Stimulated activated CD8-positive, alpha-beta memory T cell treated with anti-CD3 and anti-CD28 coated beads, Interleukin-12 subunit alpha, Interleukin-12 subunit beta, amount 100 ng/mL, for 24 hours (primary cell): Measurements from ENCODE around the gene PNPLA2.

ENCODE experiments used
- DNase-seq: peaks from one replicate; pipeline ENCODE4 v3.0.0-alpha.2; 2020; ENCODE audit errors: extremely low read depth

The PNPLA2 gene

DNA sequence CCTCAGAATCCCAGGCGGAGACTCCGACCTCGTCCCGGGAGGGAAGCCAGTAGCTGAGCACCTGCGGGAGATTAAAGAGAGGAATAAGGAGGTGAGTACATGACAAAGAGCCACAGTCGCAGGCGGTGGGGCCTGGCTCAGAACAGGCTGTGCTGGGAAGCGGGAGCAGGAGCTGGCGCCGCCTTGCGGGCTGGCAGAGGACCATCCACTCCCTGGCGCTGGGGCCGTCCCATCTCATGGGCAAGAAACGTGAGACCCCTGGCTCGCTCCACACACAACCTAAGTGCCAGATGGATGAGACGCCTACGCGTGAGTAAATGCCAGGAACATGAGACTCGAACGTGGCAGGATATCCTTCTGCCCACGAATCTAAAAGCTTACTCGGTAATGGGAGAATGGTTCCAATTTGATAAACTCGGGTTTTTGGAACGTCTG lies 35.1 kb upstream of the PNPLA2 start:
- no peak for DNase-seq

DNA sequence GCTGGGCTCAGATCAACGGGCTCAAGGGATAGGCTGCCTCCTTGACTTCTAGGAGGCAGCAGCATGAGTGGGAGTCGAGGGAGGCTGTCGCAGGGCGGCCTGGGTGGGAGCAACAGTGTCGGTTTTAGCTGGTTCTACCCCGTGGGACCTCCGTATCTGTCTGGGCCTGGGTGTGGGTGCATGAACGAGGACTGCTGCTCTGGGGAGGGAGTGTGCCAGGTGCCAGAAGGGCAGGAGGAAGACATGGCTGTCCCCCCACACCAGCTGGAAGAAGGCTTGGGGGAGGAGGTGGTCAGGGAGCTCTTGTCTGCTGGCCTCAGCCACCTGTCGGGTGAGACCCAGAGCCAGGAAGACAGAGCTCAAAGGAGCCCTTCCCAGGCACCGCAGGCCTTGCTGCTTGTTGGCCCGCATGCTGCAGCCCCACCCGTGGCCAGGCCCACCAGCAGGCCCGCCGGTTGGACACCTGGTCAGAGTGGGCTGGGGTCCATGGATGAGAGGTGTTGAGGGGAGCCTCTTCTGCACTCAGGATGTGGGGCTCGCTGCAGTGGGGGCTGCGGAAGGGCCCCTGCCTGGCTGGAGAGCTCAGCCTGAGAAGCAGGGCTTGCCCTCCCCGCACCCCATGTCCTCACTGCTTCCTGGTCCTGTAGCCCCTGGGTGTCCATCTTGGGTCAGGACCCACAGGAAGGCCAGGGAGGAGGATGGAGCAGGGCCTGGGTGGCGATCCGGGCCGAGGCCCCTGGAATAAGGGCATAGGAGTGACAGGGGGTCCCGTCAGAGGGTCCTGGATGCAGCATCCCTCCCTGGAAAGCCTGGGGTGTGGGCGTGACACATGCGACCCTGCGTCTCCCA lies 32.3 kb upstream of the PNPLA2 start:
- no peak for DNase-seq

DNA sequence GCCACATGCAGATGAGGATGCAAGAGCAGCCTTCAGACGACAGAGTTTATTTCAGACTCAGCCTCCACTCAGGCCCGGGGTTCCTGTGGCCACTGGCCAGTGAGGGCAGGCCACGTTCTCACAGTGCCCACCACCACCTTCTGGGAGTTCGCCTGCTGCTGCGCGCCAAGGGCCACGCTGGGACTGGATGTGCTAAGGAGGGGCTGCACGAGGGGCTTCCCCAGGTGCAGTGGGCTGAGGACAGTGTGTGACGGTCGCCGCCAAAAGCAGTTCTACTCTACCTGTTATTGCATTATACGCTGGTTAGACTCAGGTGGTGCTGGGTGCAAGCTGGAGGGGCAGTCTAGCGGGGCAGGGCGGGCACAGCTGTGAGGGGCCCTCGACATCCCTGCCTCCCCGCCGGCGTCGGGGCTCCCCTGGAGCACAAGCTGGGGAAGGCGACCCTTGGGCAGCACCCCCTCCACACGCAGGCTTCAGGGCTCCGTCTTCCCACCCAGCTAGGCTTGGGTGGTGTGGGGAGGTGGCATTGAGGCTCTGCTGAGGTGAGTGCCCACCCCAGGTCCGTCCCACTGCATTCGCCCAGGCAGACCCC lies 31.5 kb upstream of the PNPLA2 start:
- no peak for DNase-seq

DNA sequence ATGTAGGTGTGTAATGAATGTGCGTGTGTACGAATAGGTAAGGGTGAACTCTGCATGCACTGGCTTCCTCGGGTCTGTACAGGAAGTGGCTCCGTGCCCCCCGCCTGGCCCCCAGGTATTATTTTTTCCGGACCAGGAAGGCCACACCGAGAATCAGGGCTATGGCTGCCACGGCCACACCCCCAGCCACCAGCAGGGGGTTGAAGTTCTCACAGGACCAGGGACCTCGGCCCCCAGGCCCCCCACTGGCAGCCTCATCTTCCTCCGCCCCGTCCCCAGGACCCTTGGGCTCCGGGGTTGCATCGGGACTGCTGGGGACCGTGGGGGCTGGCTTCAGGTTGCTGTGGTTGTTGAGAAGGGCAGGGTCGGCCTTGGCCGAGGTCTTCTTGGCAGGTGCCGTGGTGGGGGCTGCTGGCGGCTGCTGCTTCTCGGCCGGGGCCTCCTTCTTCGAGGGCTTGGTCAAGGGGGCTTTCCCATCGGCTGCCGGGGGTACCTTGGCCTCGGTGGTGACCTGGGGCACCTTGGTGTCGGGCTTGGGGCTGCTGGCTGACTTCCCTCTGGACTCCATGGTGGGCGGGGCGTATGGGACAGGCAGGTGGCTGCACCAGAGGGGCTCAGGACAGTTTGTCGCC lies 30.6 kb upstream of the PNPLA2 start:
- DNase-seq = no peak

DNA sequence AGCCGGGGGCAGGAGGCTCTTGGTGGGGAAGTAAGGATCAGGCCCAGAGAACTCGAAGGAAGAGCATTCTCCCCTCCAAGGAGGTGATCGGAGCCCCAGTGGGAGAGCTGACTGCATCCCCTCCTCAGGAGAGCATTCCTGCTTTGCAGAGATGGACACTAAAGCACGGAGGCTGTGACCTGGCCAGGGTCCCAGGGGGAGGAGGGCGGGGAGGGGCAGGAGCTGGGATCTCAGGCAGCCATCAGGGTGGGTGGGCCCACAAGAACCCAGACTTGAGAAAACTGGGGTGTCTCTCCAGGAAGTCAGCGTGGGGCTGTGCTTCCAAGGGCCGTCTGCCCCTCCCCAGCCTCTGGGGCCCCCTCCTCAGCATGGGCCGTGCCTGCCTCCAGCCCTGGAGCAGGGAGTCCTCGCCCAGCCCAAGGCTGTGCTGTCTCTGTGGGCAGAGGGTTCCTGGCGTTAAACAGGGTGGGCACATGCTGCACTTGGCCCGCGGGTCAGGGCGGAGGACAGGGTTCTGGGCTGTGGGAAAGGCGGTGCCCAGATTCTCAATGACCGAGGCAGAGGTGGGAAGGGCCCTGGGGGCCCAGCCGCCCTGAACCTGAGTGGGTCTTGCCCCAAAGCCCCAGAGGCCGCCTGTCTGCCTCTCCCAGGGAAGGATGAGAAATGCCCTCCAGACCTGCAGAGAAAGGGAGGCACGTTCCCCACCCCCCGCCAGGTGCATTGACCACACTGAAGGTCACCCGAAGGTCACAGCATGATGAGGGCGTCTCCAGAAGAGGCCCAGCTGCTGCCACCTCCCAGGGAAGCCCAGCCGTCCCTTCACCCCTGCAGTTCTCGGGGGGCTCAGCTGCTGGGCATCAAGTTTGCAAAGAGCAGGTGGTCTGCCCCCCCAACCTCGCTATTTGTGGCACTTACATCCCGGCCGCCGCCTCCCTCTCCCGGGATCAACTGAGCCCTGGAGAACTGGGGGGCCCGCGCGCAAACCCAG lies 29.5 kb upstream of the PNPLA2 start:
- no peak for DNase-seq

DNA sequence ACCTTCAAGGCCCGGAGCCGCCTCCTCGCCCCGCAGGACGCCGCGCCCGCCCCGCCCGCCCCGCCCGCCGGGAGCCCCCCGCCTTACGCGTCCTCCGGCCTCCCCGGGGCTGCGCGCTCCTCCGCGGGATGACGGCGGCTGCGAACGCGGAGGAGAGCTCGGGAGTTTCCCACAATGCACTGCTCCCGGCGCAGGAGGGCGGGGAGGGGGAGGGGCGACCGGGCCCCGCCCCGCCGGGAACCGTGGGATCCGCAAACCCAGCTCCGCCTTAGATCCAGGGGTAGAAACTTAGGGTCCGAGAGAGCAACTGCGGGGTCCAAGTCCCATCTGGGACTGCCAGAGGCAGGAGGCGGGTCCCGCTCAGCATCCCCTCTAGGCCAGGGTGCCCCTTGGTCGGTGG lies 28.8 kb upstream of the PNPLA2 start, which contains the start of gene CEND1:
Gene CEND1 (minus strand): TSS at position 148 of the 400 bp plus-strand sequence. CDS start 1,514 bp downstream, outside the sequence.
- DNase-seq = no peak

DNA sequence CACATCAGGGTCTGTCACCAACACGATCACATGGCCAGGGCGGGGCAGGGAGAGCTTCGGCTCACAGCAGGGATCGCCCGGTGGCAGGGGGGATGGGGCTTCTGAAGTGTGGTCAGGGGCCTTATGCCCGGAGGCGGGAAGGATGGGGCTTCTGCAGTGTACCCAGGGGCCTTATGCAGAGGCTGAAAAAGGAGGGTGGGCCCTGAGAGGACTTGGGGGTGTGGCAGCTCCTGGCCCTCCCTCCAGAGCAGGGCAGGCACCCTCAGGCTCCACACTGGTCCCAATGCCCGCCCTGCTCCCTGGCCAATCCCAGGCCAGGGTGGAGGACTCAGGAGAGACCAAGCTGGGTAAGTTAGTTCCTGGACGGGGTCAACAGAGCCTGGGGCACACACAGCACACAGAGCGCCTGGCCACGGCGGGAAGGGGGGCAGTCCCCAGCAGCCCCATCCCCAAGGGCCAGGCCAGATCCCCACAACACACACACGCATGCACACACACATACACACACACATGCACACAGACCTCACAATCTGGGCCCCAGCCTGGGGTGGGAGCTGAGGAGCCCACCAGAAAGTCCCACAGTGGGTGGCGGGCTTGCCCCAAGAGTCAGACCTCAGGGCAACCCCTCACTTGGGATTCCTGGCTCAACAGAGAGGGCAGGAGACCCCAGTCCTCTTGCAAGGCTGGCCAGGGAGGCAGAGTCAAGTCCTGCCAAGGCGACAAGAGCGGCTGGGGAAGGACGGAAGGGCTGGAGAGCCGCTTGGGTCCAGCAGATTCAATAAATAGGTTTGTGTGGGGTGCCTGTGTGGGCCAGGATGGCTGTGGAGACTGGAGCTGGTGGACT lies 27.8 kb upstream of the PNPLA2 start:
- DNase-seq = no peak

DNA sequence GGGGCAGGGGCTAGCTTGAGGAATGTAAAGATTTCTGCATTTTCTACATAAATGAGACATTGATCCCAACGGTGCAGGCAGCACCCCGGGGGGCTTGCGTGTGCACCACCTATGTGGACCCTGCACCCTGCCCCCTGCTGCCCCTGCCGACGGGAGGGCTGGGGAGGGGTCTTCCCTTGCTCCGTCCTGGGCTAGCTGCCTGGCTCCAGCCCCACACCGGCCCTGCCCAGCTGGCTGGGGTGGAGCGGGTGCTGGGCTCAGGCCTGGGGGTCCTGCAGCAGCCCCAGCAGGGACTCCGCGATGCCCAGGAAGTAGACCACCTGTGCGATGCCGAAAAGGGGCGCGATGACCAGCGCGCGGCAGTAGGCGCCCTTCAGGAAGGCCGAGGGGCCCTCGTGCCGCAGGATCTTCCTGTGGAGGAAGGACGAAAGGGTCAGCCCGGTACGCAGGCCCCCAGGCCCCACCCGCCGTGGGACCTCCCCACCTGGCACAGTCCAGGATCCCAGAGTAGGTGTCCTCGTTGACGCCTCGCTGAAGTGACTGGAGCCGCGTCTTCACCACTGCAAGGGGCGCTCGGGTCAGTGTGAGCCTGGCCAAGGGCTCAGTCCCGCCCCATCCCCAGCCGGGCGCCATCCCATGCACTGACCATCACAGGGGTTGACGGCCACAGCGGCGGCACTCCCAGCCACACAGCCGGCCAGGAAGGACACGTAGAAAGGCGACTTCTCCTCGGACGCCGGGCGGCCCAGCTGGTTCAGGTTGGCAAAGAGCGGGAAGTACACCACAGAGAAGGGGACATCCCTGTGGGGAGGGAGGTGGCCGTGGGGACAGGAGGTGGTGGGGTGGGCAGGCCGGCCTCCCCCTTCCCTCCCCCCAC lies 26.8 kb upstream of the PNPLA2 start:
- no peak for DNase-seq

DNA sequence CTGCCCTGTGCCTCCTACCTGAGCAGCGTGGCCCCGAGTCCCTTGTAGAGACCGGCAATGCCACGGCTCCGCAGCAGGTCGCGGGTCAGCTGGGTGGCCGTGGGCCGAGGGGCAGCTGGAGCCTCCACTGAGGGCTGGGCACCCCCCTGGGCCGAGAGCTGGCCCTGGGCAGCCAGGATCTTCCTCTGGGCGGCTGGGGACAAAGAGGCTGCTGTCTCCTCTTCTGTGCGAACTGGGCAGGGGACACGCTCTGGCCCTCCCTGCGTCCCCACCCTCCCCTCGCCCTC lies 26.2 kb upstream of the PNPLA2 start:
- DNase-seq = no peak

DNA sequence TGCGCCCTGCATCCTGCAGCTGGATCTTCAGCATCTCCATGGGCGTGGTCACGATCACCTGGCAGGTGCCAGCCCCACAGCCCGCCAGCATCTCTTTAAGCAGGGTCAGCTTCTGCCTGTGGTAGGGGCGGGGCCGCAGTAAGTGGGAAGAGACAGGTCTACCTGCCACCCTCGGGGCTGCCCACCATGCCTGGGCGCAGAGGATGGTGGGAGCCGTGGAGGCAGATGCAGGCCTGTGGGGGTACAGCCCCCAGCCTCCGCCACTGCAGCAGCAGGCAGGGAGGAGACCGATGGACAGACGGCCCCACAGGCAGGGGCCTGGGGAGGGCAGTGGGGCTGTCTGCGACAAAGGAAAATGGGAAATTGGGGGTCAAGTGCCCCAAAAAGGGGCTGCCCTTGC lies 25.8 kb upstream of the PNPLA2 start:
- no peak for DNase-seq

DNA sequence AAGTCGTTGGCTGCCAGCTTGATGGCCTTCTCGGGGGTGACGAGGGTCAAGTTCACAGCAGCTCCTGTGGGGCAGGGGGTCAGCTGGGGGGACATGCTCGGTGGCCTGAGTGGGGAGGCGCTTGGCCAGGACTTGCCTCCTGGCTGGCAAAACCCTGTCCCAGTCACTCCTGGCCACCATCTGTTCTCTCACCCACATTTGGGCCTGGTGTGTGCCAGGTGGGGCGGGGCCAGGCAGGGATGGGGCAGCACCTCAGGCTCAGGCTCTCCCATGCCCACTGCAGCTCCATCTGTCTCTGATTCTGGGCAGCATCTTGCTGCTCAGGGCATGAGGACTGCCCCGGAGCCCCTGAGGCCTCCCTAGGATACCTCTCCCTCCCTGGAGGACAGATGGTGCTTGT lies 25.2 kb upstream of the PNPLA2 start:
- DNase-seq = no peak

DNA sequence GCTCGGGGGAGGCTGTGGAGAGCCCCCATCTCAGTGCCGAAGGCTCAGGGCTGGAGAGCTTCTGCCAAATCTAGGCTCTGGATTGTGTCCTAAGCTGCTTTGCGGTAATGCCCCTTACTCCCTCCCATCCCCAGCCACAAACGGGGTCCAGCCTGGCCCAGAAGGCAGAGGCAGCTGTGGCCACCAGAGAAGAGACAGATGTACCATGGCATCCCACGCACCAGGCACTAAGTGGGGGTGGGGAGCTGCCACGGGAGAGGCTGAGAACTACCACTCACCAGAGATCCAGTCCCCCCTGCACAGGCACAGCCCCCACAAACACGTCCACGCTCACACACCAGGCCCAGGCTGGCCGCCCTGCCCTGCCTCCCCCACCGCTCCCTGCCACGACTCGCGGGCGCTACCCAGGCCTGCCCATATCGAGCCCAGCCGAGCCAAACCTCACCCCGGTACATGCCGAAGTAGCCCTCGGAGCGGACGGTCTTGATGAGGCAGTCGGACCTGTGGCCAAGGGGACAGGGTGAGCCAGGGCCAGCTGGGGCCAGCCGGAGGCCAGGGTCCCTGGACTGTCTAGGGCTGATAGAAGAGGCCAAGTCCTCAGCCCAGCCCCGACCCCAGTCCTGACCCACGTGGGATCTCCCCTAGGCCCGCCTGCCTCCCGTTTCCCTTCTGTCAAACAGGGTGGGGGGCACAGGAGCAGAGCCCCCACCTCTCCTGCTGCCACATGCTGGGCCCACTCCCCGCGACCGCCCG lies 24.5 kb upstream of the PNPLA2 start:
- no peak for DNase-seq

DNA sequence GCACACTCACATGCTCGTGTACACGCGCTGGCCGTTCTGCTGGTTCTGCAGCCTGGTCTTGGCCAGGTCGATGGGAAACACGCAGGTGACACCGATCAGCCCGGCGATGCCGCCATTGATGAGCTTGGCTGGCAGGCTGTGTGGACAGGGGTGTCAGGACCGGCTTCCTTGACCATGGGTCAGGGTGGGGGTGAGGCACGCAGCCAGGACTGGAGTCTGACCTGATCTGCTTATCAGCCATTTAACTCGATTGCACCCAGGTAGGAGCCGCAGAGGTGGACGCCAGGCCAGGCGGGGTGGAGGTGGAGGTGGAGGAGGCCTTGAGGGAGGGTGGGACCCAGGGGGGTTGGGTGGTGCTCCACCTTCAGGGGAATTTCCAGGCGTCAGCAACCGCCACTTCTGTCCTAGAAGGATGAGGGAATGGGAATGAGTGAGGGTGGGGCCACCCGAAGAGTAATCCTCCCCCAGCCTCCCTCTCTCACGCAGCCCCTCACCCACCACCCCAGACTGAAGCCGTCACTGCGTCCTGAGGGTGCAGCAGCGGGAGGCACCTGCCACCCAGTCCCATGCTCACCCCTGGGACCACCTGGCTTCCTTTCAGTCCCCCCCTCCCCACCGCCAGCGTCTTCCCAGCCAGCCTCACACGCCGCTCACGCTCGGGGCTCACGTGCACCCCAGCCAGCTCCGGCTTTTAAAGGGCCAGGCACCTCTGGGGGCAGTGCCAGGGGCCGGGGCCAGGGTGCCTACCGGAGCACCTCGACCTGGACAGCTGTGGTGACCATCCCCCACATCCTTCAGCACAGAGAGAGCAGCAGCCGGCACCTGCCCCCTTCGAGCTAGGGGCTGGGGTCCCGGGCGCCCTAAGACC lies 23.7 kb upstream of the PNPLA2 start:
- no peak for DNase-seq

DNA sequence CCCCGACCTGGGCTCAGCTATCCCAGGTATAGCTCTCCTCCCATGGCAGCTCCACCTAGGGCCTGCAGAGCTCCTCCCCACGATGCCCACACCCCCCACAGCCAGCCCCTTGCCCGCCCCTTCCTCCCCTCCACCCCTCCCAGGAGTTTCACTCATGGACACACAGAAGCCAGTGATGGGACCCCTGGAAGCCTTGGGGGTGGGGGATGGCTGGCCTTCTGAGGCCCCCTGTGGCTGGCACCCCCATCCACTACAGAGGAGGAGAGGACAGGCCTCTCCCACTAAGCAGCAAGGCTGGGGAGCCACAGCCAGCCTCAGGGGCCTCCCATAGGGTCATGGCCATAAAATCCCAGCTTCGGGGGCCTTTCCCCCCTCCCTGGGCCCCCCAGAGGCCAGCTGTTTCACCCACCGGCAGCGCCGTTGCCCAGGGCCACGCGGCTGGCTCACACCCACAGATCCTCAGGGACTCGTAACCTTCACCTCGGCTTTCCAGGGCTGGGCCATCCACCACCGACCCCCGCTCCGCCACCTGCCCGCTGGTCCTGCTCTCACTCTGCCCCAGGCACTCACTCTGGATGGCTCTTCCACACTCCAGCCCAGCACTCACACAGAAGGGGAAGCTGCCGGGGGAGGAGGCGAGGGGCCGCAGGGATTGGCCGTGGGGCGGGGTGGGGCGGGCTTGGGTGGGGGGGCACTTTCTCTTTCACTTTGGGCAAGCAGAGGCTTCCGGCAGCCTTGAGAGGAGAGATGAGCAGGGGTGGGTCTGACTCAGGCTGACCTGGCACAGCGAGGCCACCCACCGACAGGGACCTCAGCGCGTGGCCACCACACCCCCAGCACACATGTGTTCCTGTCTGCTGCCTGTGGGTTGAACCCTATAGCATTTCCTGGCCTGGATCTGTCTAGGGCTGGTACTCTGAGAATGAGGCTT lies 22.8 kb upstream of the PNPLA2 start:
- DNase-seq = peak; percentile 68

DNA sequence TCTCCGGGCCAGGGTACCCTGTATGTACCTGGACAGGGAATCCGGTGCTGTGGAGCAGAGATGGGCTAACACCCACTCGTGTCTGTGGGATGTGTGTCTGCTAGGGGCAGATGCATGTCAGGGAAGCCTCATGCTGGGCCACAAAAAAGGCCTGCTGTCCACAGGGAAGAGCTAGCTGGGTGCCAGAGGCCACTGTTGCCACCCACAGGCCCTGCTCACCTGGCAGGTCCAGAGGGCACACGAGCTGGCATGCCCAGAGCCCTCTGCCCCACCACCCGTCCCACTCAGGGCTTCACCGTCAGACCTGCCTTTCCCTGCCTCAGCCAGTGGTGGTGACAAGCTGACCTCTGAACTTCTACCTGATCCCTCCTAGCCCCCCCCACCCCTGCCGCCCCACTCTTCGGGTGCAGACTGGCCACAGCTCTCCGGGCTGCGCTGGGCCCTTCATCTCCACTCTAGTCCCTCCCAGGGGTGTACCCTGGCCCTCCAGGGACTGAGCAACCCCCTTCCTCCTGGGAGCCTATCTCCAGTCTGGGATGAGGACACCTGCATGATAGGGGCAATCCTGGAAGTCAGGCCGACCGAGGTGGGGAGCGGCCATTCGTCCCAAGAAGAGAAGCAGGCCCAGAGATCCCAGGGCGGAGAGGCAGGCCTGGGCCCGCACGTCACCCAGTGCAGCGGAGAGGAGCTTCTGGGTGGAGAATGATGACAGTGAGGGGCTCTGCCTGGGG lies 22.0 kb upstream of the PNPLA2 start:
- DNase-seq = no peak

DNA sequence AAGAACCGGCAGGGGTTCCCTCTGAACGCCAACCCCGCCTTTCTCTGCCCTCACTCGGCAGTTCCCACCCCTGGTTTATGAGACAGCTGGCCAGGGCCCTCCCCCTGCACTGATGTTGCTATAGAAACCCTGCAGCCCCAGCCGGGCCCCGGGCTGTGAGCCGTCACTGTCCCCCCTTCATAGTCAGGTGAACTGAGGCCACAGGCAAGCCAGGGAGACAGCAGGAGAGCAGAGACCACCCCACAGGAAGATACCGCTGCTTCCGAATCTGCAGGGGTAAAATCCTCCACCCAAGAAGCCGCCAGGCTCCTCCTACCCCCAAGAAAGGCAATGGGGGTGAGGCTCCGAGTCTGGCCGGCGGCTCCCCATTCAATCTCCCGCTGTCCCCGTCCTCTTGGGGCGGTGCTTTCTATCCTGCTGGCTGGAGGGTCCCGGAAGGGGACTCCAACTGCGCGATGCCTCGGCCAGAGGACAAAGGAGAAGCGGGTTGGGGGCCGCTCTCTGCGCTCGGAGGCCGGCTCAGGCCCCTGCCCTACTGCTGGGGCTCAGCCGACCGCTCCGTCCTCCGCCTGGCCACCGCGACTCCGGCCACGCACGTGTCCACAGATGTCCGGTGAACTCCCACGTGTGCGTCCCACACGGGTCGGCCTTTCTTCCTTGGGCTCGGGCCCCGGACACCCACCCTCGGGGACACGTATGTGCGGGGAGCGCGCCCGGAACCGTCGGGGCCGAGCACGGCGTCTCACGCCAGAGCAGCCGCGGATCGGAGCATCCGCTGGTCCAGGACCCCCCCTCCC lies 21.2 kb upstream of the PNPLA2 start:
- DNase-seq = peak; percentile 61
